GM12865 (cell line): ENCODE results near the gene ODAD3.
"Not testable (repeated sequence)": the region's sequence is repeated elsewhere in the genome, so short reads cannot be mapped to it uniquely, and the experiment has no call there.

ENCODE experiments used
- DNase-seq: peaks from one replicate; pipeline ENCODE4 v3.0.0; 2010; ENCODE audit warnings: low read depth
- H3K4me3 ChIP-seq: 2 replicates; pipeline ENCODE4 v1.5.1; 2011; ENCODE audit warnings: mild to moderate bottlenecking, low read depth, low read length, control low read depth
- CTCF ChIP-seq: IDR thresholded peaks from 2 replicates; pipeline ENCODE4 v1.5.1; 2011; ENCODE audit warnings: low read length, control low read depth, low read depth, inconsistent platforms; ENCODE audit not compliant: insufficient read depth; ENCODE audit errors: missing control alignments

ODAD3 gene

GRCh38 chr19:11457831-11458230 lies 22.9 kb upstream of the ODAD3 start:
- H3K4me3 ChIP-seq, result no peak overlapping the region
- no peak for DNase-seq
- no peak for TF ChIP-seq CTCF

GRCh38 chr19:11457115-11457514 lies 22.2 kb upstream of the ODAD3 start:
- no peak overlapping the region for H3K4me3 ChIP-seq
- no peak for DNase-seq
- TF ChIP-seq CTCF, result no peak

GRCh38 chr19:11456659-11457058 lies 21.7 kb upstream of the ODAD3 start:
- H3K4me3 ChIP-seq, result no peak overlapping the region
- no peak for TF ChIP-seq CTCF
- no peak for DNase-seq

- H3K4me3 ChIP-seq, DNase-seq: not testable (repeated sequence)
Measured at GRCh38 chr19:11455233-11455554, 20.3 kb upstream of the ODAD3 start.

- peak; percentile 71 for DNase-seq
- peak; percentile 74 for TF ChIP-seq CTCF
- peak overlapping the region; percentile 97 for H3K4me3 ChIP-seq
Measured at GRCh38 chr19:11453468-11454341, 18.8 kb upstream of the ODAD3 start.

GRCh38 chr19:11452620-11453310 lies 17.8 kb upstream of the ODAD3 start:
- TF ChIP-seq CTCF, result peak; percentile 54
- peak; percentile 77 for DNase-seq
- H3K4me3 ChIP-seq, result peak overlapping the region; percentile 97

- H3K4me3 ChIP-seq, result peak overlapping the region; percentile 97
- DNase-seq, result peak; percentile 33
- TF ChIP-seq CTCF, result no peak
Measured at GRCh38 chr19:11451871-11452619, 17.1 kb upstream of the ODAD3 start.
